H1 (cell line): ENCODE measurements around the gene SEZ6. TPM values are rescaled to one million over a fixed set of nuclear protein-coding genes. Genes with fewer than 3 reads are reported as not detected.

Experiments
- CTCF ChIA-PET: fragments of 300-600 bp; sonication (Branson Sonifier 250); formaldehyde crosslinking; loops from one replicate; lab custom pipeline; 2021; ENCODE audit not compliant: partially characterized antibody; lab: Charles Lee
- POLR2A ChIA-PET: fragments of 300-600 bp; sonication (Branson Sonifier 250); formaldehyde crosslinking; loops from one replicate; lab custom pipeline; 2021; ENCODE audit warnings: inconsistent platforms; ENCODE audit not compliant: partially characterized antibody; lab: Charles Lee
- DNase-seq, 2 experiments: peaks; one replicate each; pipeline versions ENCODE4 v3.0.0 to v3.0.0-alpha.2; 2010 to 2022; ENCODE audit warnings: low spot score in 2 of 2, low read depth in 1 of 2, mixed read lengths in 1 of 2
- FAIRE-seq: peaks from 2 replicates; lab custom pipeline; 2011; peaks lifted over from hg19 to GRCh38; lab: Jason Lieb, UNC
- H2AFZ ChIP-seq: 2 replicates; pipeline ENCODE4 v1.8.1; 2012; ENCODE audit warnings: low read length, inconsistent platforms
- H2AK5ac ChIP-seq: 2 replicates; pipeline ENCODE4 v1.6.1; 2013; ENCODE audit warnings: low read depth, low read length
- H2BK120ac ChIP-seq: replicated peaks from 2 replicates; pipeline ENCODE3; 2013; ENCODE audit warnings: low read depth, low read length, inconsistent platforms
- H2BK12ac ChIP-seq: 2 replicates; pipeline ENCODE4 v1.6.1; 2013; ENCODE audit warnings: low read depth, low read length
- H2BK15ac ChIP-seq: 2 replicates; pipeline ENCODE4 v1.6.1; 2013; ENCODE audit warnings: low read length
- H2BK20ac ChIP-seq: 2 replicates; pipeline ENCODE4 v1.6.1; 2013; ENCODE audit warnings: low read length
- H2BK5ac ChIP-seq: 2 replicates; pipeline ENCODE4 v1.6.1; 2013; ENCODE audit warnings: low read depth, low read length
- H3K14ac ChIP-seq: 2 replicates; pipeline ENCODE4 v1.6.1; 2013; ENCODE audit warnings: inconsistent platforms; ENCODE audit not compliant: insufficient read length
- H3K18ac ChIP-seq: 2 replicates; pipeline ENCODE4 v1.6.1; 2013; ENCODE audit warnings: low read length; ENCODE audit errors: extremely low read depth
- H3K23ac ChIP-seq: 2 replicates; pipeline ENCODE4 v1.6.1; 2013; ENCODE audit warnings: inconsistent platforms; ENCODE audit not compliant: insufficient read length
- H3K23me2 ChIP-seq: 2 replicates; pipeline ENCODE4 v1.6.1; 2013; ENCODE audit warnings: low read depth, low read length
- H3K27ac ChIP-seq: 2 replicates; pipeline ENCODE4 v1.6.1; 2011; ENCODE audit warnings: low read depth, low read length, inconsistent platforms
- H3K27me3 ChIP-seq, 4 experiments: replicated peaks in 1 of 4; 1 replicate in 1 of 4; 2 replicates in 3 of 4; pipeline versions ENCODE4 v1.6.1 to v1.8.1; 2011 to 2013; ENCODE audit warnings: low read length in 3 of 4, mild to moderate bottlenecking in 3 of 4, inconsistent platforms in 2 of 4, mixed read lengths in 2 of 4, moderate library complexity in 1 of 4; ENCODE audit not compliant: control insufficient read depth in 3 of 4, insufficient read depth in 3 of 4; ENCODE audit errors: extremely low read depth in 1 of 4
- H3K36me3 ChIP-seq, 4 experiments: 2 replicates each; pipeline versions ENCODE4 v1.6.1 to v1.8.1; 2011 to 2013; ENCODE audit warnings: mild to moderate bottlenecking in 4 of 4, low read length in 3 of 4, moderate library complexity in 2 of 4, control low read depth in 1 of 4, inconsistent platforms in 1 of 4; ENCODE audit not compliant: insufficient read depth in 4 of 4, control insufficient read depth in 2 of 4
- H3K4ac ChIP-seq: replicated peaks from 2 replicates; pipeline ENCODE3; 2013; ENCODE audit warnings: low read length, low read depth, mixed read lengths, inconsistent platforms; ENCODE audit not compliant: insufficient read length
- H3K4me1 ChIP-seq, 4 experiments: replicated peaks in 1 of 4; 1 replicate in 1 of 4; 2 replicates in 3 of 4; pipeline versions ENCODE4 v1.6.1 to v1.8.1; 2011 to 2013; ENCODE audit warnings: low read length in 3 of 4, inconsistent platforms in 2 of 4, mixed read lengths in 1 of 4; ENCODE audit not compliant: insufficient read depth in 4 of 4, control insufficient read depth in 3 of 4
- H3K4me2 ChIP-seq, 2 experiments: 2 replicates each; pipeline versions ENCODE4 v1.6.1 to v1.8.1; 2011 to 2013; ENCODE audit warnings: low read depth in 2 of 2, low read length in 2 of 2, control low read depth in 1 of 2, inconsistent platforms in 1 of 2, mild to moderate bottlenecking in 1 of 2; ENCODE audit not compliant: insufficient read depth in 1 of 2
- H3K4me3 ChIP-seq, 4 experiments: fragments of 200-600, 300-600 bp in 1 of 4; sonication (generic), shearing (Covaris generic), sonication (Bioruptor Twin) in 1 of 4; 2 replicates each; pipeline versions ENCODE4 v1.5.1 to v1.8.1; 2011 to 2016; ENCODE audit warnings: low read length in 4 of 4, low read depth in 3 of 4, control low read depth in 2 of 4, inconsistent platforms in 2 of 4, mild to moderate bottlenecking in 2 of 4, mixed read lengths in 1 of 4, moderate library complexity in 1 of 4; ENCODE audit not compliant: insufficient read depth in 2 of 4; ENCODE audit errors: extremely low read depth in 1 of 4
- H3K56ac ChIP-seq: replicated peaks from 2 replicates; pipeline ENCODE3; 2013; ENCODE audit warnings: low read depth, mild to moderate bottlenecking, mixed read lengths, low read length, inconsistent platforms; ENCODE audit not compliant: insufficient read length
- H3K79me1 ChIP-seq: 2 replicates; pipeline ENCODE4 v1.6.1; 2013; ENCODE audit warnings: low read depth, low read length, control low read depth
- H3K79me2 ChIP-seq, 2 experiments: 2 replicates each; pipeline versions ENCODE4 v1.6.1 to v1.8.1; 2012 to 2013; ENCODE audit warnings: low read length in 2 of 2, mild to moderate bottlenecking in 2 of 2, inconsistent platforms in 1 of 2; ENCODE audit not compliant: insufficient read depth in 2 of 2, control insufficient read depth in 1 of 2
- H3K9ac ChIP-seq, 4 experiments: replicated peaks in 1 of 4; 1 replicate in 1 of 4; 2 replicates in 3 of 4; pipeline versions ENCODE4 v1.6.1 to v1.8.1; 2011 to 2013; ENCODE audit warnings: low read depth in 3 of 4, low read length in 3 of 4, control low read depth in 2 of 4, mild to moderate bottlenecking in 2 of 4, moderate library complexity in 2 of 4, inconsistent platforms in 1 of 4; ENCODE audit errors: extremely low read depth in 1 of 4
- H3K9me3 ChIP-seq, 2 experiments: 2 replicates each; pipeline versions ENCODE4 v1.6.1 to v1.8.1; 2012 to 2013; ENCODE audit warnings: mild to moderate bottlenecking in 2 of 2, moderate library complexity in 2 of 2, control low read depth in 1 of 2, inconsistent platforms in 1 of 2, low read depth in 1 of 2, low read length in 1 of 2, mixed read lengths in 1 of 2; ENCODE audit not compliant: insufficient read depth in 2 of 2
- H4K20me1 ChIP-seq, 2 experiments: replicated peaks in 1 of 2; 2 replicates each; pipeline versions ENCODE3 to v1.8.1; 2011 to 2013; ENCODE audit warnings: inconsistent platforms in 2 of 2, low read length in 2 of 2, mild to moderate bottlenecking in 1 of 2; ENCODE audit not compliant: insufficient read depth in 2 of 2, control insufficient read depth in 1 of 2
- H4K5ac ChIP-seq: 2 replicates; pipeline ENCODE4 v1.6.1; 2013; ENCODE audit warnings: low read length, low read depth, mixed read lengths, inconsistent platforms; ENCODE audit not compliant: insufficient read length
- H4K8ac ChIP-seq: 2 replicates; pipeline ENCODE4 v1.8.0; 2013; ENCODE audit warnings: mild to moderate bottlenecking, moderate library complexity, low read length, inconsistent platforms; ENCODE audit not compliant: insufficient read depth; ENCODE audit errors: extremely low read depth
- H4K91ac ChIP-seq: replicated peaks from 2 replicates; pipeline ENCODE3; 2013; ENCODE audit warnings: low read length, mixed read lengths, inconsistent platforms; ENCODE audit not compliant: insufficient read length
- ATF2 ChIP-seq: IDR thresholded peaks from 2 replicates; pipeline ENCODE4 v1.6.1; 2012; ENCODE audit warnings: low read length, inconsistent platforms
- CHD2 ChIP-seq: IDR thresholded peaks from 2 replicates; pipeline ENCODE4 v1.6.1; 2012; ENCODE audit warnings: low read length, improper control_type of control experiment
- GTF2F1 ChIP-seq: IDR thresholded peaks from 2 replicates; pipeline ENCODE4 v1.6.1; 2012; ENCODE audit warnings: low read depth, low read length, improper control_type of control experiment, borderline replicate concordance
- KDM1A ChIP-seq: fragments of 200-600, 300-600 bp; sonication (generic); IDR thresholded peaks from 2 replicates; pipeline ENCODE4 v1.7.1; 2016; ENCODE audit warnings: mild to moderate bottlenecking, low read length, borderline replicate concordance
- PHF8 ChIP-seq: fragments of 200-600 bp; sonication (generic); conservative IDR thresholded peaks from 2 replicates; pipeline ENCODE4 v1.7.1; 2012; ENCODE audit warnings: low read depth, mild to moderate bottlenecking, inconsistent platforms, low read length, moderate library complexity
- POLR2AphosphoS5 ChIP-seq: IDR thresholded peaks from 2 replicates; pipeline ENCODE4 v1.6.1; 2011; ENCODE audit warnings: low read depth, low read length
- RNF2 ChIP-seq: fragments of 200-900, 300-1000 bp; sonication (generic); IDR thresholded peaks from 2 replicates; pipeline ENCODE4 v1.7.1; 2016; ENCODE audit warnings: borderline replicate concordance, low read depth, mild to moderate bottlenecking, antibody characterized with exemption, low read length; ENCODE audit not compliant: poor library complexity, severe bottlenecking; ENCODE audit errors: missing control alignments
- TAF7 ChIP-seq: optimal IDR thresholded peaks from 2 replicates; pipeline ENCODE3; 2011; ENCODE audit warnings: low read depth, mild to moderate bottlenecking, inconsistent platforms, low read length, moderate library complexity, borderline replicate concordance
- TBP ChIP-seq: IDR thresholded peaks from 2 replicates; pipeline ENCODE4 v1.6.1; 2011; ENCODE audit warnings: low read depth, low read length, improper control_type of control experiment
- TCF12 ChIP-seq: IDR thresholded peaks from 2 replicates; pipeline ENCODE4 v1.6.1; 2011; ENCODE audit warnings: low read depth, mild to moderate bottlenecking, low read length
- polyA plus RNA-seq, 7 experiments: library from polyadenylated mRNA; depleted of rRNA in 3 of 7; stranded (reverse) in 5 of 7; unstranded in 2 of 7; fragments of >200 nt in 5 of 7; fragments of 200-250 nt in 2 of 7; gene quantifications; 1 replicate in 5 of 7; 2 replicates in 1 of 7; 4 replicates in 1 of 7; pipeline versions ENCODE4 v1.2.1 to v1.2.3, GENCODE V29; 2011 to 2013; ENCODE audit warnings: missing spikeins in 2 of 7, mixed read lengths in 2 of 7
- total RNA-seq: library from RNA; stranded (reverse); fragmentation: NEBNext Ultra II Directional; extraction: Animal tissue kit (Norgen Biotek cat#: 25700); gene quantifications from 2 replicates; pipeline ENCODE4 v1.2.1, GENCODE V29; 2021

SEZ6 gene
- total and polyA plus RNA-seq, 2 of the 8 experiments (the other 6 are each of a cell fraction or from before 2014, with no cell fraction given): 6.9 to 16.1 TPM

DNA sequence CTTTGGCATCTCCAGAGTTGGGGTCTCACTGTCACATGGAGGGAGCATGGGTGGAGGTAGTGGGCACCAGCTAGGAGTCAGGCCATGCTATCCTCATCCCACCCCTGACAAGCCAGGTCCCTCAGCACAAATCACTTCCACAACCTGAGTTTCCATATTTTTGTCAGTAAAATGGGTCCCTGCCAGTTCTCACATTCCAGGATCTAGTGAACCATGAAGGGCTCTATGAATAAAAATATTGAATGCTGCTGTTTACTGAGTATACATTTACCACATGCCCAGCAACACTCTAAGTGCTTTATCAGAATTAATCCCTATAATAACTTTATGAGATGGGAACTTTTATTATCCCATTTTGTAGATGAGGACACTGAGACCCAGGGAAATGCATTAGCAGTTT is 16.8 kb downstream of the SEZ6 start:
- Histone ChIP-seq H2AFZ (no peak overlapping the region), H3K27ac (no peak overlapping the region), H2BK20ac (no peak overlapping the region), H2BK5ac (no peak overlapping the region), H3K4me1 (peaks cover 14 to 18% (median 16%) of the 10 kb centered on the region in 4 experiments), H2AK5ac (no peak overlapping the region), H3K9me3 (no peaks in the 10 kb centered on the region), H2BK120ac (no peak overlapping the region), H3K79me1 (no peaks in the 10 kb centered on the region; the same call in 1 of the 2 replicates), H3K4me3 (no peak overlapping the region), H3K4me2 (no peak overlapping the region), H4K8ac (no peak overlapping the region), H2BK15ac (no peak overlapping the region), H3K36me3 (no peaks in the 10 kb centered on the region), H3K56ac (no peak overlapping the region), H3K4ac (no peak overlapping the region), H3K23ac (no peak overlapping the region), H4K91ac (no peak overlapping the region), H3K18ac (no peak overlapping the region), H3K79me2 (no peaks in the 10 kb centered on the region), H3K14ac (no peak overlapping the region), H2BK12ac (no peak overlapping the region), H3K27me3 (no peaks in the 10 kb centered on the region; a peak in 2 of 7 replicates), H4K5ac (no peak overlapping the region), H3K23me2 (no peaks in the 10 kb centered on the region; the same call in 1 of the 2 replicates), H3K9ac (no peak overlapping the region), H4K20me1 (no peaks in the 10 kb centered on the region)
- ChIA-PET POLR2A (interaction anchor here (0.8 kb wide), 1 partner anchor 21 kb away, joined by 3 read pairs; no protein-coding TSS in a partner anchor), CTCF (interaction anchor here (1.1 to 1.8 kb wide), 2 partner anchors 35 to 102 kb away, joined by 4 read pairs; no protein-coding TSS in a partner anchor)
- FAIRE-seq: no peak
- DNase-seq: no peak
- TF ChIP-seq PHF8 (no peak), TAF7 (no peak), GTF2F1 (no peak), KDM1A (no peak), TBP (no peak), CHD2 (no peak), POLR2AphosphoS5 (no peak), RNF2 (no peak), ATF2 (no peak), TCF12 (no peak)
